SK-N-MC (cell line): ENCODE data around the gene CCDC30.

Source experiments
- DNase-seq: peaks from one replicate; pipeline ENCODE4 v3.0.0-alpha.2; 2011; ENCODE audit warnings: low read depth, low spot score
- H3K27ac ChIP-seq: fragments of 200-600 bp; sonication (generic); 2 replicates; pipeline ENCODE4 v1.5.1; 2016; ENCODE audit warnings: mixed run types
- H3K36me3 ChIP-seq: fragments of 200-600 bp; sonication (generic); 2 replicates; pipeline ENCODE4 v1.6.1; 2017; ENCODE audit warnings: antibody characterized with exemption, low read length, mixed read lengths; ENCODE audit not compliant: insufficient read depth
- H3K4me3 ChIP-seq: fragments of 200-600 bp; sonication (generic); 2 replicates; pipeline ENCODE4 v1.5.1; 2016
- H3K9ac ChIP-seq: fragments of 200-600 bp; sonication (generic); 2 replicates; pipeline ENCODE4 v1.8.0; 2017; ENCODE audit warnings: mixed run types, mixed read lengths; ENCODE audit not compliant: insufficient read length
- H3K9me3 ChIP-seq: fragments of 200-600 bp; sonication (generic); 2 replicates; pipeline ENCODE4 v1.6.1; 2017; ENCODE audit warnings: low read depth, mild to moderate bottlenecking, antibody characterized with exemption, low read length, moderate library complexity, mixed read lengths
- EZH2 ChIP-seq: fragments of 200-600 bp; sonication (generic); IDR thresholded peaks from one replicate; pipeline ENCODE4 v1.6.1; 2017; ENCODE audit warnings: antibody characterized with exemption
- FOXP2 ChIP-seq: optimal IDR thresholded peaks from 2 replicates; pipeline ENCODE3; 2011; ENCODE audit warnings: mild to moderate bottlenecking, moderate library complexity; ENCODE audit not compliant: insufficient read depth; ENCODE audit errors: extremely low read length, control extremely low read depth
- POLR2AphosphoS5 ChIP-seq: IDR thresholded peaks from 2 replicates; pipeline ENCODE4 v1.6.1; 2012; ENCODE audit warnings: mild to moderate bottlenecking, low read depth, low read length, borderline replicate concordance

CCDC30 gene

DNA sequence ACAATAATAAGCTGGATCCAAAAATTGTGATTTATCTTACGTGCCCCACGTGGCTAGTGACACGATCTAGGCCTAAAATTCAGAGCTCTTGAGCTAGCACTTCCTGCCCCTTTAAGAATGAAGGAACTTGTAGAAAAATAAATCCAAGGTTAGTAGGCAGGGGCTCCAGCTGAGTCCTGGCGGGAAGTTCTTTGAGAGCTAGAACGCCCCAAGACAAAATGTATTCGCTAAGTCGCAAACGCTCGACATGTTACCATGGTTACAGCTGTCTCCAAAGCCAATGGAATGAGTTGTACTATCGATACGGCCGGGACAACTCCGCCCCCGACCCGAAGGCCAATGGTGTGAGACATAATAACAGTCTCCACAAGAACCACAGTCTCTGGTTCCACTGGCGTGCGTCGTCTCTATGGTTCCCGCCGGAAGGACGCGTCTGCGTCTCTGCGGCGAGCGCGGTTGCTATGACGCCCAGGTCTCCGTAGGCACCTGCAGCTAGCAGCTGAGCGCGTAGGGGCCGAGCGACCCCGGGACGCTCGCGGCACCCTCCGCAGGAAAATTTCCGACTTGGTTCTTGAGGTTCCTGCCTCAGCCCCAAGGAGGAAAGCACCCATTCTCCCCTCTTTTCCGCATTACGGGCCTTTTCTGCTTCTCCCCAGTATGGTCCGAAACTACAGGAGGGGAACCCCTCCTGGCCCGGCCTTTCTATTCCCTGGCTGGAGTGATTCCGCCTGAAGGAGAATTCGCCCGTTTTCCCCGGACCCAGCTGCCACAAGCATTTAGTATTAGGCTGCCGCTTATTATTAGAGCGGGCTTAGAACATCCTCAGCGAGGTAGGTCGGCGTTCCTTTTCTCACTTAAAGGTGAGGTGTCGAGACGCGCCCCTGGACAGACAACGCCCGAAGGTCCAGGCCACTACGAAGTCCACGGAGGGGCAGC is at the start of gene CCDC30:
TSS of gene CCDC30 (plus strand) at position 459 of the 936 bp plus-strand sequence. CDS start 17,266 bp downstream, outside the sequence.
- Histone ChIP-seq H3K36me3 (peaks cover 22% of the 10 kb centered on the region), H3K27ac (peak within 1 kb of the TSS; percentile 85), H3K4me3 (peak within 1 kb of the TSS; percentile 85), H3K9me3 (no peaks in the 10 kb centered on the region), H3K9ac (peak within 1 kb of the TSS; percentile 80)
- DNase-seq: peak; percentile 99
- TF ChIP-seq EZH2: no peak
- peak; percentile 68 for TF ChIP-seq POLR2AphosphoS5

DNA sequence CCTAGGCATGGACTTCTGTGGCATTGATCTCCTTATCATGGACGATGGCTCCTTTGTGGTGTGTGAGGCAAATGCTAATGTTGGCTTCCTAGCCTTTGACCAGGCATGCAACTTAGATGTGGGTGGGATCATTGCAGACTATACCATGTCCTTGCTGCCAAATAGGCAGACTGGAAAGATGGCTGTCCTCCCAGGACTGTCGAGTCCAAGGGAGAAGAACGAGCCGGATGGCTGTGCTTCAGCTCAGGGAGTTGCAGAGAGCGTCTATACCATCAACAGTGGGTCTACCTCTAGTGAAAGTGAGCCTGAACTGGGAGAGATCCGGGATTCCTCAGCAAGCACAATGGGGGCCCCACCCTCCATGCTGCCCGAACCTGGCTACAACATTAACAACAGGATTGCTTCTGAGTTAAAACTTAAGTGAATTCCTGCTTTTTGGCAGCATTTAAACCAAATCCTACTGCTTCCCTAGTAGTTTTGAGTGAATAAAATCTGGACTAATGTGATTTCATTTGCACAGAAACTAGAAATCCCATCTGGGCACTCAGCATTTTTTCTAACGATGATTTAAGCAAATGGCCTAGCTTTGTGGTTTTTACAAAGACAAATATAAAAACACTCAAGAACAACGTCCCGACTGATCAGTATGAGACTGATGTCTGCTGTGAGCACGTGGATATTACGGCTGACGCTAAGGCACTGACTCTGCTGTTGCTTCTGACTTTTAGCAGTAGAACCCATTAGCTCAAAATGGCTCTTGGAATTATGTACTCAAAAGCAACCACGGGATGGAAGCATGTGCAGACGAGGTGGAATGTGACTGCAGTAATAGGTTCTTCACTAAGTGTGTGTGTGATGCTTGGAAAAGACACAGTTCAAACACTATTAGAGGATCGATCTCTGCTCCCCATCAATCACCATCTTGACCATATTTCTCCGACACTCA is 48.3 kb upstream of the CCDC30 start:
- H3K9me3 ChIP-seq: no peaks in the 10 kb centered on the region
- no peak for DNase-seq
- no peak for TF ChIP-seq POLR2AphosphoS5
- no peak for TF ChIP-seq FOXP2
- no peak for TF ChIP-seq EZH2

DNA sequence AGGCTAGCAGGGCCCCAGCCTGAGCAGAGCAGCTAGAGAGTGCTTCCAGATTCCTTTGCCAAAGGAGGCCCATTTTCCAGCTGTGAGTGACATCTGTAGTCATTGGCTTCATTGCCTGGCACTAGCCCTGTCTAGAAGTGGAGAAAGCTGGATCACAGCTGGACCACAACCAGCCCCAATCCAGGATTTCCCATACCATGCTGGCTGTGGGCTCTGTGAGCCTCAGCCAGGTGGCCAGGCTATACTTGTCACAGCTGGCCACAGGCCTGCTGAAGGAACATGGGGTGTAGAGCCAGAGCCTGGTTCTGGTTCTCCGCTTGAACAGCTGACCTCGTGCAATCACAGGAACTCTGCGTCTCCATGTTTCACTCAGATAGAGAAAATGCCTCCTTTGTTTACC is 45.9 kb upstream of the CCDC30 start:
- no peak for TF ChIP-seq POLR2AphosphoS5
- no peak for TF ChIP-seq FOXP2
- TF ChIP-seq EZH2: no peak
- DNase-seq: no peak
- Histone ChIP-seq H3K36me3 (no peaks in the 10 kb centered on the region), H3K9me3 (no peaks in the 10 kb centered on the region), H3K27ac (no peak overlapping the region), H3K4me3 (no peak overlapping the region), H3K9ac (no peak overlapping the region)

More for the DNA sequence above, 48.3 kb upstream of the CCDC30 start:
- no peak overlapping the region for H3K27ac ChIP-seq
- H3K9ac ChIP-seq: no peak overlapping the region
- no peak overlapping the region for H3K4me3 ChIP-seq
- H3K36me3 ChIP-seq: no peaks in the 10 kb centered on the region

DNA sequence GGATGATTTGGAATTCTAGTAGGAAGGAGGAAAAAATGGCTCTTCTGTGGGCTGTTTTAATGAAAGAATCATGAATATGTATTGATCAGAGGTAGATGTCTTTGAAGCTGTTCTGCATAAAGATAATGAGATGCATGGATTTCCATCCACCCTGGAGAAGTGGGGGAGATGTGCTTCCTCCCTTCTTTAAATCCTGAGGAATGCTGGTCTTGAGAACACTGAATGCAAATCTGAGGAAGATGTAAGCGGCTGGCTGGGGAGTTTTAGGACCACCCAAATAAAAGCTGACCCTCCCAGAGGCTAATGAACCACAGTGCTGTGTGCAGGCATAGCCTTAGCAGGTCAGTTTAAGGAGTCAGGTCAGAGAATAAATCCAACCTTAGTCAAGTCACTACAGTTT is 44.6 kb upstream of the CCDC30 start:
- no peaks in the 10 kb centered on the region for H3K9me3 ChIP-seq
- TF ChIP-seq EZH2 (no peak), FOXP2 (no peak), POLR2AphosphoS5 (no peak)
- H3K4me3 ChIP-seq: no peak overlapping the region
- H3K27ac ChIP-seq: no peak overlapping the region
- H3K36me3 ChIP-seq: no peaks in the 10 kb centered on the region
- no peak overlapping the region for H3K9ac ChIP-seq
- no peak for DNase-seq

DNA sequence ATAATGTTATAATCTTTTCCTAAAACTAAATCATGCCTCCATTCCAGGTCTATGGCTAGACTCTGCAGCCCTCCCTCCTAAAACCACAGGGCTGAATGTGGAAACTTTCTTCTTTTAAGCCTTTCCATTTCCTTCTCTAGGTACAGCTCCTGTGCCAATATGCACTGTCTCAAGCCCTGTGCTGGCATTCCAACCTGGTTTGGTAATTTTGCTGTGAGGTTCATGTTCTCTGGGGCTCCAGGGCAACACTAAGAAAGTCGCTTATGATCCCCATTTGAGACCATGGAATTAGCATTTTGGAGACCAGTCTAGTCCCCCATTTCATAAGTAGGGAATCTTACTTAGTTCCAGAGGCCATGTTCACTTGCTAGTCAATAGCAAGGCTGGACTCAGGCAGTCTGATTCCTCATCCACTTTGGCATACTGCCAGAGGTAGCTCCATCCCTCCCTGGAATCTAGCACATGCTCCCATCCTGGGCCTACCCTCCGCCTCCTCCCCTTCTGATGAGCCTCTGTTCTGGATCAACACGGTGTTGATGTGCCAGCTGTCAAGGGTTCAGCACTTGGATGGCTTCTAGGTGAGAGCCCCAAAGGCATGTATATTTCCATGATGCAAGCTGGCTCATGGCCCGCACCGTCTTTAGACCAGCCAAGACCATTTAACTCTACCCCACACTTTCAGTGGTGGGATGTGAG is 43.8 kb upstream of the CCDC30 start:
- no peaks in the 10 kb centered on the region for H3K9me3 ChIP-seq
- H3K27ac ChIP-seq: no peak overlapping the region
- no peak overlapping the region for H3K9ac ChIP-seq
- no peaks in the 10 kb centered on the region for H3K36me3 ChIP-seq
- no peak for DNase-seq
- no peak overlapping the region for H3K4me3 ChIP-seq
- TF ChIP-seq EZH2 (no peak), FOXP2 (no peak), POLR2AphosphoS5 (no peak)

DNA sequence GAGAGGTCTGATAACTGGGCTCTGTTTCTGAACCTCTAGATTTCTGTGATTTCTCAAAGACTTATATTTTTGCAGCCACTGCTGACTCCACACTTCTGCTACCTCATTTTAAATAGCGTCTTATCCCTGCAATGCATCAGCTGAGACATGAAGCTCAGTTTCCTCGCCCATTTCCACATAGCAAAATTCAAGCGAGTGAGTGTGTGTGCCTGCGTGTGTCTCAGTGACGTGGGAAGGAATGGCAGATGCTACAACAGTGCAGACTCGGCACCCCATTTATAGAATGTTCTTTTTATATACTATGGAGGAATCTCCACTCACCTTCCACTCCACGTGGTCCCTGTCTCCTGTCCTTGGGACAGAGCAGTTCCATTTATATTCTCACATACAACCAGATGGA is 43.0 kb upstream of the CCDC30 start:
- TF ChIP-seq EZH2 (no peak), POLR2AphosphoS5 (no peak), FOXP2 (no peak)
- Histone ChIP-seq H3K9me3 (no peaks in the 10 kb centered on the region), H3K4me3 (no peak overlapping the region), H3K27ac (no peak overlapping the region), H3K9ac (no peak overlapping the region), H3K36me3 (no peaks in the 10 kb centered on the region)
- DNase-seq: no peak

DNA sequence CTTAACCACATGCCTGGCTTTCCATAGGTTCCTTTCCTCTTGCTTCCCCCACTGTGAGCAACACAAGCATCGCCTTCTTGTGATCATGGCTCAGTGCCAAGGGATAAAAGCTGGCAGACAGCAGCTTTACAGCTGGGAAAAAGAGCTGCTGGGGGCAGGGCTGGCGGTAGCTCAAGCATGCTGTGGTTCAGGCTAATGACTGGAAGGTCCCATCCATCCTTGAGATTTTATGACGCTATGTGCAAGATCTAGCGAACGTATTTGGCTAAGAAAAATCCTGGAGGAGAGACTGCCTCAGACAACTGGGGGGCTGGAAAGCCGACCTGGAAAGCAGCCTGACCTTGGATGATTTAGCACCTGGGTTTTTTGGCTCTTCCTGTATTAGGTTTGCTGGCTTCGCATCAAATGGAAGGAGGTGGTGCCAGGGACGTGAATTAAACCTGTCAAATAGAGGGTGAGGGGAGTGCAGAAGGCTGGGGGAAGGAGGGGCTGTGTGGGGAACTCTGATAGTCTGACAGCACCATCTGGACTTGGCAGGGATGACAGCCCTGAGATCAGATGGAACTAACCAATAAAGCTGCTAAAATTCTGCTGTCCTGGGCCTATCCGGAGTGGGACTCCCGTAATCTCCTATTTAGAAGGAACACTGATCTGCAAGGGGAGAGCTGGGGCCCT is 42.0 kb upstream of the CCDC30 start:
- H3K9ac ChIP-seq: no peak overlapping the region
- TF ChIP-seq FOXP2 (no peak), POLR2AphosphoS5 (no peak), EZH2 (no peak)
- DNase-seq: peak; percentile 61

DNA sequence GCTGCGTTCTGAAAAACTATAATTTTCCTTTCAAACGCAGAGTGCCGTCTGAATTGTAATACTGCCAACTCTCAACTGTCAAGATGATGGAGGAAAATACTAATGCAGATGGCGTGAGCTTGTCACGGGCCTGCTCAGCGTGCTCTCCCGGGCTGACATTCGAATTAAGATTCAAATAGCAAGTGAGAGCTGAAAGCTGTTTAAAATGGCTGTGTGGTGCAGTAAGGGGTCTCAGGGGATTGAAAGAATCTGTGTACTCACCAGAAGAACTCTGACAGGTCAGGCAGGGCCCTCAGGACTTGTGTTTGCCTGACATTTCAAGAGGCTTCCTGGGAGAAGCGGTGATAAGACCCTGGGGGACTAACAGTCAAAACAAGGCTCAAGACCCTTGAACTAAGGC is 40.3 kb upstream of the CCDC30 start:
- no peak overlapping the region for H3K4me3 ChIP-seq
- no peak overlapping the region for H3K9ac ChIP-seq
- no peak overlapping the region for H3K27ac ChIP-seq
- H3K36me3 ChIP-seq: no peaks in the 10 kb centered on the region
- no peaks in the 10 kb centered on the region for H3K9me3 ChIP-seq
- TF ChIP-seq POLR2AphosphoS5 (no peak), EZH2 (no peak), FOXP2 (no peak)
- DNase-seq: no peak

More for the DNA sequence above, 42.0 kb upstream of the CCDC30 start:
- Histone ChIP-seq H3K4me3 (peak overlapping the region; percentile 40), H3K36me3 (no peaks in the 10 kb centered on the region), H3K9me3 (no peaks in the 10 kb centered on the region), H3K27ac (no peak overlapping the region)
